HG03135 (cell line): Measurements from ENCODE around the gene HS3ST6.
"Not testable (repeated sequence)": the region's sequence is repeated elsewhere in the genome, so short reads cannot be mapped to it uniquely, and the experiment has no call there.

ENCODE experiments used
- ATAC-seq: cut with Tn5 transposase; IDR thresholded peaks from one replicate; pipeline ENCODE4 v1.9.1; 2021; ENCODE audit warnings: mild to moderate bottlenecking, moderate library complexity; ENCODE audit not compliant: unreplicated experiment

Gene HS3ST6

DNA sequence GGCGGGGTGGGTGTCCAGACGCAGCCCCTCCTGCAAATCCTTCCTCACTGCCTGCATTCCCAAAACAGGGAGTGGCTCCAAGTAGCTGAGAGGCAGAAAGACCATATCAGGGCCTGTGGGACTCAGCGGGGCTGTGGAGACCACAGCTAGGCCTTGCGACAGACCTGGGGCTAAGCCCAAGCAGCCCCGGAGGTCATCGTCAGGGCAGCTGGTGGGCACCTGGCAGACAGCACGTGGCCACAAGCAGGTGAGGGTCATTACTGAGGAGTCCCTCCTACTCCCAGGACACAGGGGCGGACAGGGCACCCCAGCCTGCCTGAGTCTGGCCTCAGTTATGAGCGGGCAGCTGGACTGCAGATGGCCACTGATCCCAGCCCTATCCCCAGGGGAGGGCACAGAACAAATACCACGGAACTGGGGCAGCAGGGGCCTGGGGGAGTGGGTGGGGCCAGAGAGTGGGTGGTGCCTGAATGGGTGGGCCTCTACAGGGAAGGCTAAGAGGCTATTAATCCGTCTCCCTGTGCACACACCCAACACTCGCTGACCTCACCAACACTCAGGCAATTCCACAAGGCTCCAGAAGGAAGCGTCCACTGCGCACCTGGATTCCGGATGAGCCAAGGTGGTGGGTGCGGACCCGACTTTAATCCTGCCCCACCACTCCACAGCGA lies 8.5 kb downstream of the HS3ST6 start:
- no peak for ATAC-seq

DNA sequence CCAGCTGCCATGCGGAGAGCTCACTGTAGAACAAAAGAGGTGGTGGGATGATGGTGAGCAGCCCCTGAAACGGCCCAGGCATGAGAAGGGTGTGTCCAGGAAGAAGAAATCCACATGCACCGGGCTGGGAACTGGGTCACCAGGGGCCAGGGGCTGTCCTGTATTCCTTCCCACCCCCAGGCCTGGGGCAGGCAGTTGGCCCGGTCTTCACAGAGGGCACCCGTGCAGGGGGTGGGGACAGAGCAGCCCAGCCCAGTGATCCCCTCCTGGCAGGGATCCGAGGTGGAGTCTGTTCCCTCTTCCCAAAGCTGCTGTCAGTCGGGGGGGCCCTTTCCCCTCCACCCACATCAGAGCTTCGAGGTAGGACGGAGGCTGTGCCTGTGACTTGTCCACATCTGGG lies 9.2 kb downstream of the HS3ST6 start:
- ATAC-seq, result no peak

DNA sequence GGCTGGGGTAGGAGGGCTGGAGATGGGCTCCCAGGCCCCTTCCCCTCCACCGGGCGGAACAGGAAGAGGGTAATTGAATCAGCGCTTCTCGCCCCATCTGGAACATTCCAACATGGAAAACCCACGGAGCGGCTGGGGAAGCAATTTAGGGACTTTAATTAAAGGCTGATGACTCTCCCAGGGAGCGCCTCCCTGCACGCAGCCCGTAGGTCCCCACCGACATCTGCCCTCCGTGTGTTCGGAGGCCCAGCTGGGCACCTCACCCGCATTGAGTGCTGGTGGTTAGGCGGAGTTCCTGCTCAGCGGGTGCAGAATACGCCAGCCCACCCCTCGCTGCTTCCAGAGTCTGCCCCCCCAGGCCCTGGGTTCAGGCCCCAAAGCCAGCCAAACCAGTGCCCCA lies 10.0 kb downstream of the HS3ST6 start:
- ATAC-seq, result no peak

DNA sequence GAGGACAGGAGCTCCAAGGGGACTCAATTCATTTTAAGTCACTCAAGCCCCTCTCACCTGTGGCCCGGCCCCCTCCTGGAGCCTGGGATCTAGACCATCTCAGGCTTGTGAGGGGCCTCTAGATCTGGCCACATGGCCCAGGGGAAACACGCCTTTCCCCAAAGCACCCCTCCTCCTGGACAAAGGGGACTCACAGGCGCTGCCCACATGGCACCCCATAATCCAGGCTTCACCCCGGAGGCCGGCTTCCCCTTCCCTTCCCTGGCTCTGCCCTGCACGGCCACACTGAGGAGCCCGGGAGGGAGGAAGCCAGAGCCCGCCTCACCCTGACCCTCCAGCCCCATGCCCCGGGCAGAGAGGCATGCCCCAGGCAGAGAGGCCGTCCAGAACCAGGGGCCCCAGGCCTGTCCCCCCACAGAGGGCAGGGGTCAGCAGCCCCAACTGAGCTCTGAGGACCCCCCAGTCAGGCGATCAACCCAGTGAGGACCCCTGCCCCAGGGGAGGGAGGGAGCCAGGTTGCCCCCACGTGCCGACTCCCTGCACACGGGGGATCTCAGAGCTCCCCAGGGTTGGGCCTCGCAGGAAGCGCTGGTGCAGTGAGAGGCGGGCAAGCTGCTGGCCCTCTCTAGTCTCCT lies 10.9 kb downstream of the HS3ST6 start:
- no peak for ATAC-seq

GRCh38 chr16:1906846-1907165 lies 11.4 kb downstream of the HS3ST6 start:
- no peak for ATAC-seq

GRCh38 chr16:1906055-1906845 lies 12.0 kb downstream of the HS3ST6 start:
- ATAC-seq, result no peak

DNA sequence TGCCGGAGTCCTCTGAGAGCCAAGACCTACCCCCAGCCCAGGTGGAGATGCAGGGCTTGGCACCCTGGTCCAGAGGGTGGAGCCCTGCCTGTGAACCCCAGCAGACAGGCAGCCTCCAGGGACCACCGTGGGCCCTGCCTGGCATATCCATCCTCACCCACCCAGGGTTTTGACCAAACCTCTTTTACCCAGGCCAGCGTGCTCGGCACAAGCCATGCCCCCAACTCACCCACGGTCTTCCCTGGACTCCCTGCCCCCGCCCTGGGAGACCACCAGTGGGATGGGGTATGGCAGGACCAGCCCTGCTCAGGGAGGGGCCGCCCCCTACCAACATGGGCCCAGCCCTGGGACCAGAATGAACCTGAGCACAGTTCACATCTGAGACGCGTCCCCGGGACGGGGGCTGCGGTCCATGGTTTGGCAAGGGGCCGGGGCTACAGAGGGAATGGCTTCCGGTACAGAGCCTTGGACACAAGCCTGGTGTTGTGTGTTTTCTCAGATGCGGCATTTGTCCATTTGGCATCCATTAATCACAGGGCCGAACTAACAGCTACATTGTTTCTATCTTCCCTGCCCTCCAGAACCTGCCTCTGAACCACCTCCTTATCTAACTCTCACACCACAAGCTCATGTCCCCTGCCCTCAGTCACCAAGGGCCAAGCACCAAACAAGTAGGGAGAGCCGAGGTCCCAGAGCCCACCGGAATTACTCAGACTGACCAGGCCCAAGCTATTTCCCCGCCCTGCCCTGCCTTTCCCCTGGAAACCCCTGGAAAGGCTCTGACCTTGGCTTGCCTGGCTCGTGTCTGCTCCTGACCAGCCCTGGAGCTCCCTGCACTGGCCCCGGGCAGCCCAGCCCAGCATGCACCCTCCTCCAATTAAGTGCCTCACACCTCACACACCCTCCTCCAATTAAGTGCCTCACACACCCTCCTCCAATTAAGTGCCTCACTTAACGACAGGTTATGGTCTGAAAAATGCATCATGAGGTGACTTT lies 14.1 kb downstream of the HS3ST6 start:
- no peak for ATAC-seq

DNA sequence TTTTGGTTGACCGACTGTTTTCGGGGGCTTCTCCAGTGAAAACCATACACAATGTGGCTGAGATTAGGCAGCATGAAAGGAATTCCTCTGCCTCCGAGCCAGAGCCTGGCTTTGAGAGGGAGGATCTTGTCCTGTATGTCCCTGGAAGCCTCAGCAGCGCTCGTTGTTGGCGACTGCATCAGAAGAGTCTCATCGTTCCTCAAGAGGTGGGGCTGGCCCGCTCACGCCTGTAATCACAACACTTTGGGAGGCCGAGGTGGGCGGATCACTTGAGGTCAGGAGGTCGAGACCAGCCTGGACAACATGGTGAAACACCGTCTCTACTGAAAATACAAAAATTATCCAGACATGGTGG lies 15.0 kb downstream of the HS3ST6 start:
- ATAC-seq, result no peak

DNA sequence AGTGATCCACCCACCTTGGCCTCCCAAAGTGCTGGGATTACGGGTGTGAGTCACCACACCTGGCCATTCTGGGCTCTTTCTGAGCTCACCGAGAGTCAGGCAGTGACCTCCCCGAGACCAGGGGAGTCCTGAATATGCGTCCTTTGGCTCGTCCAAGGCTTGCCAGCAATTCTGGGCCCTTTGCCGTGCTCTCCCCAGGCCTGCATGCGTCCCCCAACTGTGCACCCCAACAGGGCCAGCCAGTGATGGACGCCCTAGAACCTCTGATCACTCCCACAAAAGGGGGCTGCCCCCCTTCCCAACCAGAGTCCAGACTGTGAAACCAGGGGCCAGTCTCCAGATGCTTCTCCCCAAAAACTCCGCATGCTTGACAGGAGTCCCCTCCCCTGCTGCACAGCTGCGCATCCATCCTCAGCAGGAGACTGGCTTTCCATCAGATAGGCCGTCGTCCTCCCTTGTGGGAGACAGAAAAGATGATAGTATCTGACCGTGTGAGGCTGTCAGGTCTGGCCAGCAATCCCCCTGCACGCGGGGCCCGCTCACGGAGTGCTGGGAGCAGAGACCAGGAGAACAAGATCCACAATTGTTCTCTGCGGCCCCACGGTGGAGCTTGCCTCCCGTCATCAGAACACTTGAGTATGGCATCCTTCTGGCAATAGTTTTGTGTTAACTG lies 15.5 kb downstream of the HS3ST6 start:
- no peak for ATAC-seq

DNA sequence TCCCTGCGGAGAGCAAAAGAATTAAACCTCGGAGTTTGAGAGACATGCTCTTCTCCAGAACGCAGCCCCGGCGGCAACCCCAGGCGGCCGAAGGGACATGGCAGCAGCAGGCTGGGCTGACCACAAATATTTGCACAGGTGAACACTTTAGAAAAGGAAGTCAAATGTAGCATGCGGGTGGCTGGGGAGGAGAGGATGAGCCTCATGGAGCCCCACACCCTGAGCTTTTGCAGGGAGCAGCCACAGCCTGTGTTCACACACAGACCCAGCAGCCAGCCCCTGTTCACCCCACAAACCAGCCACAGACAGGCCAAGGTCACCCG lies 17.8 kb downstream of the HS3ST6 start:
- no peak for ATAC-seq

DNA sequence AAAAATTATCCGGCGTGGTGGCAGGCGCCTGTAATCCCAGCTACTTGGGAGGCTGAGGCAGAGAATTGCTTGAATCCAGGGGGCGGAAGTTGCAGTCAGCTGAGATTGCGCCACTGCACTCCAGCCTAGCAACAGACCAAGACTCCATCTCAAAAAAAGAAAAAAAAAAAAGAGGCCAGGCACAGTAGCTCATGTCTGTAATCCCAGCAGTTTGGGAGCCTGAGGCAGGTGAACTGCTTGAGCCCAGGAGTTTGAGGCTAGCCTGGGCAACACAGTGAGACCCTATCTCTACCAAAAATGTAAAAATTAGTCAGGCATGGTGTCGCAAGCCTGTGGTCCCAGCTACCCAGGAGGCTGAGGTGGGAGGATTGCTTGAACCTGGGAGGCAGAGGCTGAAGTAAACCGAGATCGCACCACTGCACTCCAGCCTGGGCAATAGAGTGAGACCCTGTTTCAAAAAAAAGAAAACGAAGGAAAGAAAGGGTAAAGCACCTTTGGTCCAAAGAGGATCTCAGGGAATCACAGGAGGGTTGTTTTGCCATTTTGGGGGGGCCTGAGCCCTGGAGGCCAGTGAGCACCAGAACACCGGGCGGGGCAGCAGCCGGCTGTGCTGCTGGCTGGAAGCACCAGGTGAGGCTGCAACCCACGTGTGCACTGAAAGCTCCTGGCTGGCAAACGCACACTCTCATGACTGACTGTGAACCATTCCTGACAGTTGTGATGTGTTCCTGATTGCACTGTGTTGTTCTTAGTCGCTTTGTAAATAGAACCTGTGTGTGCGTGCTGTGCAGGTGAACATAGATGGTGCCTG lies 18.4 kb downstream of the HS3ST6 start:
- ATAC-seq, result no peak

DNA sequence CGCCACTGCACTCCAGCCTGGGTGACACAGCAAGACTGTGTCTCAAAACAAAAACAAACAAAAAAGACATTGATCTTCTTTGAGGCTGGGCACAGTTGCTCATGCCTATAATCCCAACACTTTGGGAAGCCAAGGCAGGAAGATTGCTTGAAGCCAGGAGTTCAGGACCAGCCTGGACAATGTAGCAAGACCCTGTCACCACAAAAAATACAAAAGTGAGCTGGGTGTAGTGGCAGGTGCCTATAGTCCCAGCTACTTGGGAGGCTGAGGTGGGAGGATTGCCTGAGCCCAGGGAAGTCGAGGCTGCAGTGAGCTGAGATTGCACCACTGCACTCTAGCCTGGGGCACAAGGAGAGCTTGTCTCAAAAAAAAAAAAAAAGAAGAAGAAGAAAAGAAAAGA lies 20.5 kb downstream of the HS3ST6 start:
- not testable (repeated sequence) for ATAC-seq

DNA sequence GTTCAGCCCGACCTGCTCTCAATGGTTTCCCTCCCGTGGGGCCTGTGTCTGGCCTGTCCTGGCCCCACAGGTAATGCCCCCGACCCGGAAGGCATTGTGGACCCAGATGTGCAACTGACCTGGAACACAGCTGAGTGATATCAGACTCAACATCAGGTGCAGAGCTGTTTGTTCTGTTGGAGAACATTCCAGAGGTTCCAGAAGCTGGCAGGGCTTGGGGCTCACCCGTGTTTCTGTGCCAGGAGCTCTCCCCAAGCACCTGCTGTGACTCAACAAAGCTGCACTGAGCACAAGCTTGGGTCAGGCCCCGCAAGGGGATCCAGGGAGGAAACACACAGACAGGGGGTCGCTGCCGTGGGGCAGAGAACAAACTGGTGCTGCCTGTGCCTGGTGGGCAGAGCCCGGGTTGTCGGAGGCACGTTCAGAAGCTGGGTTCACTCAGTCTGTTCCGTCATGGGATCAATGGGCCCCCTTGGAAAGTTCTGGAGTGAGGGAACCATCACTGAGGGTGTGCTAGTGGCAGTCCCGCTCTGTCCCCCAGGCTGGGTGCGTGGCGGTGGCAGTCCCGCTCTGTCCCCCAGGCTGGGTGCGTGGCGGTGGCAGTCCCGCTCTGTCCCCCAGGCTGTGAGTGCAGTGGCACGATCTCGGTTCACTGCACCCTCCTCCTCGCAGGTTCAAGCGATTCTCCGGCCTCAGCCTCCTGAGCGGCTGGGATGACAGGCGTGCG lies 22.1 kb downstream of the HS3ST6 start:
- no peak for ATAC-seq

- ATAC-seq, result no peak
Measured at GRCh38 chr16:1895068-1895467, 23.1 kb downstream of the HS3ST6 start.

DNA sequence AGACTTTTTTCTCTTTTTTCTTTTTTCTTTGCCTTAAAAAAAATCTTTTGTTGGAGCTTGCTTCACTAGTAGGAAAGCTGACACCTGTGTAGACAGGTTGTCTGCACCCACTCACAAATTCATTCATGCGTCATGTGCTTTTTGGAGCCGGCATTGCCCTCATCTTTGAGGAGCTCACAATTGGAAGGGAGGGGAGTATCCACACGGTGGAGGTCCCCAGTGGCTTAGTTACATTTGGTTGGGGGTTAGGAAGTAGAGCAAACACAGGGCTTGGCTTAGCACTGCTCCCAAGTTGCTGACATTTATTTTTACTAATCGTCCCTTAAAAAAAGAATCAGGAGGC lies 27.5 kb downstream of the HS3ST6 start:
- ATAC-seq, result no peak

GRCh38 chr16:1890024-1890707 lies 28.0 kb downstream of the HS3ST6 start:
- ATAC-seq, result no peak

DNA sequence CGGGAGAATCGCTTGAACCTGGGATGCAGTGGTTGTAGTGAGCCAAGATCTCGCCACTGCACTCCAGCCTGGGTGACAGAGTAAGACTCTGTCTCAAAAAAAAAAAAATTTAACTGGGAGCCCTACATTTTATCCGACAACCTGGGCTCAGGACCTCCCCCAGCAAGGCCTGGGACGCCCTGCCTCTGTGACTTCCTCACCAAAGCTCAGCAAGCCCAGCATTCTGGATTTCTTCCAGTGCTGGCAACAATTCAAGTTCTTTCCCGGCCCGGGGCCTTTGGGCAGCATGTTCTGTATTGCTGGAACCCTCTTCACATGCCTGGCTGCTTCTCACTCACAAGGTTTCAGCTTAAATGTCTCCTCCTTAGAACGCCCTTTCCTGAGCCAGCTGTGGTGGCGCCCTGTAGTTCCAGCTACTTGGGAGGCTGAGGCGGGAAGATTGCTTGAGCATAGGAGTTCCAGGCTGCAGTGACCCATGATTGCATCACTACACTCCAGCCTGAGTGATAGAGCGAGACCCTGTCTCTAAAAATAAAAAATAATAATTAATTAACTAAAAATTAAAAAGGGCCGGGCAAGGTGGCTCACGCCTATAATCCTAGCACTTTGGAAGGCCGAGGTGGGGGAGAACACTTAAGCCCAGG lies 30.4 kb downstream of the HS3ST6 start:
- ATAC-seq, result no peak

GRCh38 chr16:1884889-1885288 lies 33.3 kb downstream of the HS3ST6 start:
- no peak for ATAC-seq
